Superior temporal gyrus (tissue), 1 donor: ENCODE results near the gene TTC13.
"Not testable (repeated sequence)": the region's sequence is repeated elsewhere in the genome, so short reads cannot be mapped to it uniquely, and the experiment has no call there.

ENCODE experiments used
- DNase-seq: peaks from one replicate; pipeline ENCODE4 v3.0.0-alpha.2; 2016; ENCODE audit errors: extremely low spot score

Gene TTC13

GRCh38 chr1:230978491-230979388 lies at the start of gene TTC13, which contains the start of gene ARV1:
TSS of gene TTC13 (minus strand) at chr1:230978861. CDS start at chr1:230978830, 31 bp downstream.
TSS of gene ARV1 (plus strand) at chr1:230979094. CDS start at chr1:230979106, 12 bp downstream.
- peak; percentile 98 for DNase-seq

- DNase-seq, result no peak
Measured at GRCh38 chr1:231027971-231028370, 49.3 kb upstream of the TTC13 start.

GRCh38 chr1:231027136-231027925 lies 48.7 kb upstream of the TTC13 start:
- no peak for DNase-seq

- DNase-seq, result no peak
Measured at GRCh38 chr1:231026576-231026975, 47.9 kb upstream of the TTC13 start.

GRCh38 chr1:231023150-231023549 lies 44.5 kb upstream of the TTC13 start:
- DNase-seq, result no peak

- not testable (repeated sequence) for DNase-seq
Measured at GRCh38 chr1:231022543-231022942, 43.9 kb upstream of the TTC13 start.

- no peak for DNase-seq
Measured at GRCh38 chr1:231021540-231022031, 42.9 kb upstream of the TTC13 start.

GRCh38 chr1:231020816-231021215 lies 42.2 kb upstream of the TTC13 start:
- no peak for DNase-seq

GRCh38 chr1:231020139-231020601 lies 41.5 kb upstream of the TTC13 start:
- DNase-seq, result no peak

GRCh38 chr1:231019711-231020110 lies 41.0 kb upstream of the TTC13 start:
- DNase-seq, result no peak

- no peak for DNase-seq
Measured at GRCh38 chr1:231016966-231017365, 38.3 kb upstream of the TTC13 start.

GRCh38 chr1:231016234-231016633 lies 37.6 kb upstream of the TTC13 start:
- no peak for DNase-seq

GRCh38 chr1:231013391-231014015 lies 34.8 kb upstream of the TTC13 start:
- no peak for DNase-seq

GRCh38 chr1:231011963-231012362 lies 33.3 kb upstream of the TTC13 start:
- DNase-seq, result no peak

GRCh38 chr1:231011360-231011759 lies 32.7 kb upstream of the TTC13 start:
- DNase-seq, result no peak

- DNase-seq, result not testable (repeated sequence)
Measured at GRCh38 chr1:231007535-231007934, 28.9 kb upstream of the TTC13 start.

GRCh38 chr1:231001892-231002291 lies 23.2 kb upstream of the TTC13 start:
- no peak for DNase-seq

GRCh38 chr1:231000639-231001038 lies 22.0 kb upstream of the TTC13 start:
- no peak for DNase-seq

- DNase-seq, result no peak
Measured at GRCh38 chr1:231000201-231000600, 21.5 kb upstream of the TTC13 start.

- no peak for DNase-seq
Measured at GRCh38 chr1:230994860-230995259, 16.2 kb upstream of the TTC13 start.

GRCh38 chr1:230992100-230992774 lies 13.6 kb upstream of the TTC13 start:
- no peak for DNase-seq
